K562 (cell line): ENCODE measurements around the gene NTN1. TPM values are rescaled to one million over a fixed set of nuclear protein-coding genes. Genes with fewer than 3 reads are reported as not detected.

Source experiments
- ATAC-seq: fragments of 200-7000 bp; cut with Tn5 transposase; 3 replicates; pipeline ENCODE4 v1.9.1; 2020; ENCODE audit warnings: moderate library complexity
- BruUV-seq: library from RNA; stranded (reverse); fragments of 400-500 nt; replicated peaks from 2 replicates; lab custom pipeline; 2021; lab: Mats Ljungman, UMichigan
- CTCF ChIA-PET: fragments of 300-600 bp; formaldehyde crosslinking; extraction: SDS; loops from one replicate; lab custom pipeline; 2021; ENCODE audit warnings: low intra/inter-chr PET ratio; lab: Yijun Ruan, JAX
- POLR2A ChIA-PET: fragments of 300-600, 350-650 bp; sonication (Branson Sonifier 250); formaldehyde crosslinking; extraction: SDS; loops from one replicate; lab custom pipeline; 2021; ENCODE audit warnings: antibody characterized with exemption, inconsistent platforms; lab: Yijun Ruan, JAX
- DNase-seq, 4 experiments: peaks; one replicate each; pipeline versions ENCODE4 v3.0.0 to v3.0.0-alpha.2; 2011 to 2018; ENCODE audit warnings: low spot score in 3 of 4, mixed read lengths in 3 of 4; ENCODE audit errors: extremely low read depth in 1 of 4
- FAIRE-seq: peaks from 2 replicates; lab custom pipeline; 2011; peaks lifted over from hg19 to GRCh38; lab: Jason Lieb, UNC
- H2AFZ ChIP-seq: 2 replicates; pipeline ENCODE4 v1.6.0; 2011; ENCODE audit warnings: low read depth, low read length, control low read depth, inconsistent platforms
- H3K27ac ChIP-seq: fragments of 200-600 bp; 3 replicates; pipeline ENCODE4 v1.8.0; 2011; ENCODE audit warnings: low read depth, mild to moderate bottlenecking, control low read depth, inconsistent platforms, low read length, moderate library complexity, mixed read lengths; ENCODE audit errors: extremely low read depth
- H3K27me3 ChIP-seq, 2 experiments: fragments of 300-600 bp in 1 of 2; 2 replicates in 1 of 2; 3 replicates in 1 of 2; pipeline versions ENCODE4 v1.6.0 to v1.8.0; 2011; ENCODE audit warnings: inconsistent platforms in 2 of 2, low read length in 2 of 2, mild to moderate bottlenecking in 1 of 2, mixed read lengths in 1 of 2, moderate library complexity in 1 of 2; ENCODE audit not compliant: control insufficient read depth in 2 of 2, insufficient read depth in 2 of 2
- H3K36me3 ChIP-seq: fragments of 300-600 bp; 3 replicates; pipeline ENCODE4 v1.8.0; 2011; ENCODE audit warnings: mild to moderate bottlenecking, low read length, inconsistent platforms; ENCODE audit not compliant: control insufficient read depth, insufficient read depth
- H3K4me1 ChIP-seq, 2 experiments: fragments of 200-600 bp in 1 of 2; replicated peaks in 1 of 2; 2 replicates in 1 of 2; 3 replicates in 1 of 2; pipeline versions ENCODE4 v1.5.1 to v1.8.0; 2011; ENCODE audit warnings: inconsistent platforms in 2 of 2, low read length in 2 of 2, mild to moderate bottlenecking in 1 of 2, mixed read lengths in 1 of 2, moderate library complexity in 1 of 2; ENCODE audit not compliant: control insufficient read depth in 2 of 2, insufficient read depth in 2 of 2
- H3K4me2 ChIP-seq: 2 replicates; pipeline ENCODE4 v1.6.1; 2011; ENCODE audit warnings: low read length, control low read depth, inconsistent platforms, mixed read lengths; ENCODE audit not compliant: insufficient read depth
- H3K4me3 ChIP-seq: fragments of 200-600 bp; sonication (generic), shearing (Covaris generic); 2 replicates; pipeline ENCODE4 v1.5.1; 2016; ENCODE audit warnings: control low read depth, inconsistent platforms
- H3K79me2 ChIP-seq: fragments of 200-600 bp; 3 replicates; pipeline ENCODE4 v1.8.0; 2011; ENCODE audit warnings: low read length, inconsistent platforms; ENCODE audit not compliant: control insufficient read depth, insufficient read depth
- H3K9ac ChIP-seq, 2 experiments: 2 replicates each; pipeline versions ENCODE4 v1.6.0 to v1.6.1; 2011; ENCODE audit warnings: low read depth in 2 of 2, low read length in 2 of 2, control low read depth in 1 of 2, inconsistent platforms in 1 of 2, mild to moderate bottlenecking in 1 of 2, mixed read lengths in 1 of 2; ENCODE audit not compliant: insufficient read depth in 1 of 2
- H3K9me1 ChIP-seq: one replicate; pipeline ENCODE4 v1.6.0; 2011; ENCODE audit warnings: inconsistent platforms, mild to moderate bottlenecking, low read length, moderate library complexity; ENCODE audit not compliant: control insufficient read depth, insufficient read depth
- H3K9me3 ChIP-seq: replicated peaks from 2 replicates; pipeline ENCODE4 v1.5.1; 2011; ENCODE audit warnings: low read depth, low read length, inconsistent platforms; ENCODE audit not compliant: control insufficient read depth, insufficient read depth
- H4K20me1 ChIP-seq: replicated peaks from 2 replicates; pipeline ENCODE4 v1.6.1; 2011; ENCODE audit warnings: low read length, inconsistent platforms, mixed read lengths; ENCODE audit not compliant: control insufficient read depth, insufficient read depth
- PTTG1 ChIP-seq: fragments of 450-650 bp; IDR thresholded peaks from 2 replicates; pipeline ENCODE4 v1.6.1; 2016; ENCODE audit warnings: low read depth, mild to moderate bottlenecking, missing genetic modification characterization, missing compliant biosample characterization
- SAFB2 ChIP-seq: fragments of 200-400 bp; formaldehyde crosslinking; IDR thresholded peaks from 2 replicates; pipeline ENCODE4 v1.6.1; 2018; ENCODE audit warnings: borderline replicate concordance, low read length, low read depth, moderate library complexity; ENCODE audit not compliant: severe bottlenecking
- TFAM ChIP-seq: fragments of 250-450 bp; sonication (Bioruptor Pico); conservative IDR thresholded peaks from 2 replicates; pipeline ENCODE4 v1.5.0; 2021; ENCODE audit warnings: mild to moderate bottlenecking, moderate library complexity
- WGBS: fragments of 100-300 bp; shearing (Covaris generic); methylation state at CpG from one replicate; pipeline ENCODE4 v1.1.6; 2016; ENCODE audit warnings: low coverage, mixed read lengths; ENCODE audit not compliant: insufficient coverage; ENCODE audit errors: missing lambda C conversion rate; 5-methylcytosine and 5-hydroxymethylcytosine counted together
- in situ Hi-C: fragments of 300-500 bp; cut with MboI; formaldehyde crosslinking; loops from 4 replicates; pipeline ENCODE4 v1.15.0; 2018; ENCODE audit warnings: inconsistent platforms, mixed read lengths
- intact Hi-C: fragments of 100-400 bp; cut with micrococcal nuclease; formaldehyde crosslinking; loops from 2 replicates; pipeline ENCODE4 v1.14.2; 2022
- polyA plus RNA-seq, 8 experiments: library from polyadenylated mRNA; depleted of rRNA in 4 of 8; stranded (reverse) in 5 of 8; unstranded in 3 of 8; fragments of >200 nt; fragmentation: Nextera tagmentation in 2 of 8; fragmentation: Illumina TruSeq in 1 of 8; extraction: Ambion mirVana in 2 of 8; extraction: Trizol in 1 of 8; gene quantifications; 2 replicates each; pipeline versions ENCODE4 v1.2.1 to v1.2.3, GENCODE V29; 2011 to 2014; ENCODE audit warnings: inconsistent platforms in 1 of 8, missing spikeins in 1 of 8
- total RNA-seq, 7 experiments: library from RNA; depleted of rRNA in 6 of 7; stranded (reverse); fragments of >200 nt in 6 of 7; fragmentation: Illumina TruSeq in 2 of 7; extraction: Trizol in 2 of 7; gene quantifications; 2 replicates each; pipeline versions ENCODE4 v1.2.1 to v1.2.3, GENCODE V29; 2011 to 2021; ENCODE audit warnings: low replicate concordance in 1 of 7
- TF ChIP-seq, protein P1 (sequence below): fragments of 450-650 bp; IDR thresholded peaks from 2 replicates; pipeline ENCODE4 v1.6.1; 2017; ENCODE audit warnings: antibody characterized with exemption, mild to moderate bottlenecking
- TF ChIP-seq, protein P2 (sequence below): sonication (generic); formaldehyde crosslinking; IDR thresholded peaks from 2 replicates; pipeline ENCODE4 v1.8.0; 2022; ENCODE audit warnings: mild to moderate bottlenecking, missing genetic modification reagents

The NTN1 gene
- total and polyA plus RNA-seq, 9 of the 15 experiments (the other 6 are each of a cell fraction or from before 2014, with no cell fraction given), result 0.02 TPM; not detected in 8

DNA sequence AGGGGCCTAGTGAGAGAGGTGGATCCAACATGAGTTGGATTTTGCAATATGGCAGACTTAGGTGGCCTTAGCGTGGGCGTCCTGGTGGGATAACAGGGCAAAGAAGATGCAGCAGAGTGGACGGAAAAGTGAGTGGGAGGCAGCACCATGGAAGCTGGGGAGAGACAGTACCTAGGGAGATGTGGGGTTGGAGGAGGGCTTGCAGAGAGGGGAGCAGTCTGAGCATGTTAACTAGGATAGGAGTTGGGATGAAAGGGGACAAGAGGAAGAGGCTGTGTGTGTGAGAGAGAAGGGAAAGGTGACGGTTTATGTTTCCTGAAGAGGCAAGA lies 120.1 kb downstream of the NTN1 start:
- 0% methylated on average over 3 of the region's 4 CpGs for WGBS
- Histone ChIP-seq H3K27me3 (peaks cover 0 to 11% of the 10 kb centered on the region in 2 experiments; a peak in 1 of 5 replicates), H4K20me1 (no peaks in the 10 kb centered on the region), H3K79me2 (no peaks in the 10 kb centered on the region), H3K9me1 (no peaks in the 10 kb centered on the region), H3K27ac (no peak overlapping the region), H3K9ac (no peak overlapping the region), H3K4me2 (no peak overlapping the region), H2AFZ (no peak overlapping the region), H3K9me3 (no peaks in the 10 kb centered on the region), H3K4me1 (no peaks in the 10 kb centered on the region), H3K36me3 (no peaks in the 10 kb centered on the region), H3K4me3 (no peak overlapping the region)
- intact Hi-C loops, result no loop called here
- ATAC-seq, result no peak
- TF ChIP-seq TFAM (CRISPR knock-in tag), result no peak
- TF ChIP-seq, protein P1, sequence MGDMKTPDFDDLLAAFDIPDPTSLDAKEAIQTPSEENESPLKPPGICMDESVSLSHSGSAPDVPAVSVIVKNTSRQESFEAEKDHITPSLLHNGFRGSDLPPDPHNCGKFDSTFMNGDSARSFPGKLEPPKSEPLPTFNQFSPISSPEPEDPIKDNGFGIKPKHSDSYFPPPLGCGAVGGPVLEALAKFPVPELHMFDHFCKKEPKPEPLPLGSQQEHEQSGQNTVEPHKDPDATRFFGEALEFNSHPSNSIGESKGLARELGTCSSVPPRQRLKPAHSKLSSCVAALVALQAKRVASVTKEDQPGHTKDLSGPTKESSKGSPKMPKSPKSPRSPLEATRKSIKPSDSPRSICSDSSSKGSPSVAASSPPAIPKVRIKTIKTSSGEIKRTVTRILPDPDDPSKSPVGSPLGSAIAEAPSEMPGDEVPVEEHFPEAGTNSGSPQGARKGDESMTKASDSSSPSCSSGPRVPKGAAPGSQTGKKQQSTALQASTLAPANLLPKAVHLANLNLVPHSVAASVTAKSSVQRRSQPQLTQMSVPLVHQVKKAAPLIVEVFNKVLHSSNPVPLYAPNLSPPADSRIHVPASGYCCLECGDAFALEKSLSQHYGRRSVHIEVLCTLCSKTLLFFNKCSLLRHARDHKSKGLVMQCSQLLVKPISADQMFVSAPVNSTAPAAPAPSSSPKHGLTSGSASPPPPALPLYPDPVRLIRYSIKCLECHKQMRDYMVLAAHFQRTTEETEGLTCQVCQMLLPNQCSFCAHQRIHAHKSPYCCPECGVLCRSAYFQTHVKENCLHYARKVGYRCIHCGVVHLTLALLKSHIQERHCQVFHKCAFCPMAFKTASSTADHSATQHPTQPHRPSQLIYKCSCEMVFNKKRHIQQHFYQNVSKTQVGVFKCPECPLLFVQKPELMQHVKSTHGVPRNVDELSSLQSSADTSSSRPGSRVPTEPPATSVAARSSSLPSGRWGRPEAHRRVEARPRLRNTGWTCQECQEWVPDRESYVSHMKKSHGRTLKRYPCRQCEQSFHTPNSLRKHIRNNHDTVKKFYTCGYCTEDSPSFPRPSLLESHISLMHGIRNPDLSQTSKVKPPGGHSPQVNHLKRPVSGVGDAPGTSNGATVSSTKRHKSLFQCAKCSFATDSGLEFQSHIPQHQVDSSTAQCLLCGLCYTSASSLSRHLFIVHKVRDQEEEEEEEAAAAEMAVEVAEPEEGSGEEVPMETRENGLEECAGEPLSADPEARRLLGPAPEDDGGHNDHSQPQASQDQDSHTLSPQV, result no peak
- TF ChIP-seq, protein P2, sequence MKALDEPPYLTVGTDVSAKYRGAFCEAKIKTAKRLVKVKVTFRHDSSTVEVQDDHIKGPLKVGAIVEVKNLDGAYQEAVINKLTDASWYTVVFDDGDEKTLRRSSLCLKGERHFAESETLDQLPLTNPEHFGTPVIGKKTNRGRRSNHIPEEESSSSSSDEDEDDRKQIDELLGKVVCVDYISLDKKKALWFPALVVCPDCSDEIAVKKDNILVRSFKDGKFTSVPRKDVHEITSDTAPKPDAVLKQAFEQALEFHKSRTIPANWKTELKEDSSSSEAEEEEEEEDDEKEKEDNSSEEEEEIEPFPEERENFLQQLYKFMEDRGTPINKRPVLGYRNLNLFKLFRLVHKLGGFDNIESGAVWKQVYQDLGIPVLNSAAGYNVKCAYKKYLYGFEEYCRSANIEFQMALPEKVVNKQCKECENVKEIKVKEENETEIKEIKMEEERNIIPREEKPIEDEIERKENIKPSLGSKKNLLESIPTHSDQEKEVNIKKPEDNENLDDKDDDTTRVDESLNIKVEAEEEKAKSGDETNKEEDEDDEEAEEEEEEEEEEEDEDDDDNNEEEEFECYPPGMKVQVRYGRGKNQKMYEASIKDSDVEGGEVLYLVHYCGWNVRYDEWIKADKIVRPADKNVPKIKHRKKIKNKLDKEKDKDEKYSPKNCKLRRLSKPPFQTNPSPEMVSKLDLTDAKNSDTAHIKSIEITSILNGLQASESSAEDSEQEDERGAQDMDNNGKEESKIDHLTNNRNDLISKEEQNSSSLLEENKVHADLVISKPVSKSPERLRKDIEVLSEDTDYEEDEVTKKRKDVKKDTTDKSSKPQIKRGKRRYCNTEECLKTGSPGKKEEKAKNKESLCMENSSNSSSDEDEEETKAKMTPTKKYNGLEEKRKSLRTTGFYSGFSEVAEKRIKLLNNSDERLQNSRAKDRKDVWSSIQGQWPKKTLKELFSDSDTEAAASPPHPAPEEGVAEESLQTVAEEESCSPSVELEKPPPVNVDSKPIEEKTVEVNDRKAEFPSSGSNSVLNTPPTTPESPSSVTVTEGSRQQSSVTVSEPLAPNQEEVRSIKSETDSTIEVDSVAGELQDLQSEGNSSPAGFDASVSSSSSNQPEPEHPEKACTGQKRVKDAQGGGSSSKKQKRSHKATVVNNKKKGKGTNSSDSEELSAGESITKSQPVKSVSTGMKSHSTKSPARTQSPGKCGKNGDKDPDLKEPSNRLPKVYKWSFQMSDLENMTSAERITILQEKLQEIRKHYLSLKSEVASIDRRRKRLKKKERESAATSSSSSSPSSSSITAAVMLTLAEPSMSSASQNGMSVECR (CRISPR knock-in tag), result no peak
- no peak for TF ChIP-seq PTTG1 (tag)
- no peak for TF ChIP-seq SAFB2
- no TSS peak for BruUV-seq
- FAIRE-seq, result no peak
- CTCF ChIA-PET, result no interaction called here
- POLR2A ChIA-PET, result no interaction called here
- in situ Hi-C loops, result no loop called here
- DNase-seq, result no peak
